ENCODE results near the gene PEX26.
"Not testable (repeated sequence)": the region's sequence is repeated elsewhere in the genome, so short reads cannot be mapped to it uniquely, and the experiment has no call there.

Gene PEX26

DNA sequence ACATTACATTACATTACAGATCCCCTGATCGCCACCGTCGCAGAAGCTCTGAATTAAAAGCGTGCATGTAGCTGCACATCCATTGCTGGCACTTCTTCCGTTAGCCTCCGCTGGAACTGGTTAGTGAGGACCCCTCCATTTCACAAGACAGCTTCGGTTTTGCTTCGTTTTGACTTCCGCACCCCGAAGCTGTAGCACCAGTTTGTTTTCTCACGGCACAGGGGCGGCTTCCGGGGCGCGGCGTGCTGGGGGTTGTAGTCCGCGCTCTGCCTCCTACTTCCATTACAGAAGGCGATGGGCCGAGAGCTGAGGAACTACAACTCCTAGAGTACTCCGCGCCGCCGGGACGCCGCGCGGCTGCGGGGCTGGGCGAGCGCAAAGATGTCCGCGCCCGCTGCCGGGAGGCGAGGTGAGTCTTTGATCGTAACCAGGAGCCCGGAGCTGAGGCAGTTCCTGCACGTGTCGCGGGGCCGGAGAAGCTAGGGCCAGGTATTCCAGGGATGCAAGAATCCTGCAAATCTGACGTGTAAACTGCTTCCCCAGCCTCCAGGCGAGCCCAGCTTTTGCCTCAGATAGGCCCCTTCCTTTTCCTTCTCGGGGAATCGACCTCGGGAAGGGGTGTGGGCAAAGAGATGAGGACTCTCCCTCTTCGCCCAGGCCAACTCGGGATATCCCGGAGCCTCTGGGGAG is at the start of gene PEX26:
Gene PEX26 (plus strand): TSS at position 352 of the 690 bp plus-strand sequence. CDS start 387 bp downstream, outside the sequence.
- DNase-seq (ENCODE audit: low spot score): peak; percentile 92

DNA sequence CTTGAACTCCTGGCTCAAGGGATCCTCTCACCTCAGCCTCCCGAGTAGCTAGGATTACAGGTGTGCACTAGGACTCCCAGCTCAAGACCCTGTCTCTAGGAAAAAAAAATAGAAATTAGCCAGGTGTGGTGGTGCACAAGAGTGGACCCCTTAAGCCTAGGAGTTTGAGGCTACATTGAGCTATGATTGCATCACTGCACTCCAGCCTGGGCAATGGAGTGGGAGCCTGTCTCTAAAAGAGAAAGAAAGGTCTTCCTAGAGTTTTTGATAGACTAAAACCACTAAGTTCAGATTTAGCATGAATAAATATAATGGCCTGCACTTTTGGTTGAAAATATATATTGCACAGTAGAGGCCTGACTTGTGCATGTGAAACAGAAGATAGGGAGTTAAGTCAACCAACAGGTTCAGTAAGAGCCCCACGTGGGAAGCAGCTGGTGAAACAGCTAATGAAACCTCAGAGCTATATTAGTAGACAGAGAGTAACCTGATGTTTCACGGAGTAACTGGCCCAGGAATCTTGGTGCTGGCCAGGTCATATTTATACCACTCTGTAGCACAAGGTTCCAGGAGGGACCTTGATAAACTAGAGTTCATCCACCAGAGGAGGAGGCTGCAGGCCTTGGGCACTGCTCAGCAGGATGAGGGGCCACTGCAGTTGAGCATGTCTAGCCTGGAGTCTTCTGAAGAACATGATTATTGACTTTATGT is 48.8 kb upstream of the PEX26 start:
- no peak for DNase-seq (ENCODE audit: low spot score)

- no peak for DNase-seq (ENCODE audit: low spot score)
These were observed 48.0 kb upstream of the PEX26 start for GRCh38 chr22:18029686-18030267.

- DNase-seq (ENCODE audit: low spot score): no peak
These were observed 45.9 kb upstream of the PEX26 start for GRCh38 chr22:18031695-18032454.

DNA sequence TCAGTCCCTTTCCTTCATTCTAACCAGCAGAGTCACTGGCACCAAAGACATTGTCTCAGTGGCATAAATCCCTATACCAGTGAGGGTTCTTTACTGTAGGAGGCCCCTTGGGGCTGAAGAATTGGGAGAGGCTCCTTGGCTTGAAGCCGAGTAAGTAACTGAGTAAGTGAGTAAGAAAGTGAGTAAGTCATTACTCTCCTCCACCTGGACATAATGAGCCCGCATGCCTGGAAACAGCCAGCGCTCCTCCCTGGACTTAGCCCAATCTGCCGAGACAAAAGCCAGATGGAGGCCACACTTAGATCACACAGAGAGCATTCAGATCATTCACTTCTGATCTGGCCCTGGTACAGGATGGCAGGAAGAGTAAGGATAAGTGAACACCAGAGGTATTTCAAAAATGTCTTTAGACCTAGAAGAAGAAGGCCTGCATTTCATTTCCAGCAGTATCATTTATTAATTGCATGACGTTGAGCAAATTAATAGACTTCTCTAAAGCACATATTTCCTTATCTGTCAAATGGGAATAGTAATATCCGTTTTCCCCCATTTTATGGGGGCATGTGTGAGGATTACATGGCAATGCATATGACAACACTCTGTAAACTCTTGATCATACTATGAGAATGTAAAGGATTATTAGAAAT is 45.2 kb upstream of the PEX26 start:
- DNase-seq (ENCODE audit: low spot score): no peak

GRCh38 chr22:18033204-18033998 is 44.4 kb upstream of the PEX26 start:
- DNase-seq (ENCODE audit: low spot score): no peak

DNA sequence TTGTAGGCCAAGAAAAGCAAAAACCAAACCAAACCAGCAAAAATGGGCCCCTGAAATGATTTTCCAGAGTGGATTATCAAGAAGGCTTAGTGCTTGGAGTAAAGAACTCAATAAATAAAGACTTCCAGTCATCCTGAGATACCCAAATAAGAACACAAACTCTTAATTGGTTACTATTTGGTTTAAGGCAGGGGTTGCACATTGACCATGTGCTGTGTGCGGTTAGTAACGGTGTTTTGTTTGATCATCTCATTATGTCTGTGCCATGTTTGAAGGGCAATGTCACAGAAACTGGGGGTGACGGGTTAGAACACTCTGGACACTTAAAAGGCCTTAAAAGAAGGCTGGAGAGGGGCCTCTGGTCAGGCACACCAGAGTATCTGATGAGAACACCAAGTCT is 43.7 kb upstream of the PEX26 start:
- DNase-seq (ENCODE audit: low spot score): no peak

DNA sequence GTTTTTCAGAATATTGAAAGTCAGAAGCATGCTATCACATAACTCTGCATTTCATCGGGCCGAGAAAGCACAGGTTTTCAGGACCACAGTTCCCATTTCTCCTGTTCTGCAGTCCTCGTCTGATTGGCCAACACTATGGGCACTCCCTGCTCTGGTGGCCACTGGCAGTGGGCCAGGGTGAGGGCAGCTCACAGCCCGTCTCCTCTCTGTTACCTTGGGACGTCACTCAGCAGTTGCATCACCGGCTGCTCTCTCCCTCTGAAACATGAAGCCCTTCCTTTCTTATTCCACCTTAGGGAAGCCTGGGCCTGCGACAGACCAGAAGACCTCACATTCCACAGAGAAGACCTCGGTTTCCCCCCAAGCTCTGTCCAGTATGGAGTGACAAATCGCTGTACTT is 42.0 kb upstream of the PEX26 start:
- DNase-seq (ENCODE audit: low spot score): peak; percentile 72

- not testable (repeated sequence) for DNase-seq (ENCODE audit: low spot score)
These were observed 36.9 kb upstream of the PEX26 start for GRCh38 chr22:18040898-18041297.

DNA sequence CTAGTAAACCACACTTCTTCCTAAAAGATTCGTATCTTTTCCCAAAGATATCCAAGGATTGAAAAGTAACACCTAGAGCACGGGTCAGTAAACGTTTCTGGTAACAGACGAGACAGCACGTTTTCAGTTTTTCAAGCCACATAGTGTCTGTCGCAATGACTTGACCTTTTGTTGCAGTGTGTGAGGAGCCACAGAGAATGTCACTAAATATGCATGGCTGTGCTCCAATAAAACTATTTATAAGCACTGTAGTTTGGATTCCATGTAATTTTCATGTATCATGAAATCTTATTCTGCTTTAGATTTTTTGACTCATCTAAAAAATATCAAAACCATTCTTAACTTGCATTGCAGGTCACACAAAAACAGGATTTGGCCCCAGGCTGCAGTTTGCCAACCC is 35.1 kb upstream of the PEX26 start:
- peak; percentile 52 for DNase-seq (ENCODE audit: low spot score)

- peak; percentile 55 for DNase-seq (ENCODE audit: low spot score)
These were observed 33.1 kb upstream of the PEX26 start for GRCh38 chr22:18044548-18045271.

DNA sequence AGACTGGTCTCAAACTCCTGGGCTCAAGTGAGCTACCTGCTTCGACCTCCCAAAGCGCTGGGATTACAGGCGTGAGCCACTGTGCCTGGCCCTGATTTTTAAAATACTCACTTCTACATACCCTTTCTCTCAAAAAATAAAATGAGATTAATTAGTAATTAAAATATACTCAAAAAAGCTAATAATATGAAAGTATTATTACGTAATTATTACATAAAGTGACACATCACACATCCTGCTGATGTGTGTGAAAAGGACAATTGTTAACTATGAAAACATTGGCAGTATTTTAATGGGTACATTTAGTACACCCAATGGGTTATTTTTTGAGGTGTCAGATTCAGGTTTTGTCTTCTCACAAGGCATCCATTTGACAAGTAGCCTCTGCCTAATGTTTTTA is 32.0 kb upstream of the PEX26 start:
- no peak for DNase-seq (ENCODE audit: low spot score)

- no peak for DNase-seq (ENCODE audit: low spot score)
These were observed 29.7 kb upstream of the PEX26 start for GRCh38 chr22:18048041-18048440.

GRCh38 chr22:18048441-18048898 is 29.3 kb upstream of the PEX26 start:
- DNase-seq (ENCODE audit: low spot score): no peak

DNA sequence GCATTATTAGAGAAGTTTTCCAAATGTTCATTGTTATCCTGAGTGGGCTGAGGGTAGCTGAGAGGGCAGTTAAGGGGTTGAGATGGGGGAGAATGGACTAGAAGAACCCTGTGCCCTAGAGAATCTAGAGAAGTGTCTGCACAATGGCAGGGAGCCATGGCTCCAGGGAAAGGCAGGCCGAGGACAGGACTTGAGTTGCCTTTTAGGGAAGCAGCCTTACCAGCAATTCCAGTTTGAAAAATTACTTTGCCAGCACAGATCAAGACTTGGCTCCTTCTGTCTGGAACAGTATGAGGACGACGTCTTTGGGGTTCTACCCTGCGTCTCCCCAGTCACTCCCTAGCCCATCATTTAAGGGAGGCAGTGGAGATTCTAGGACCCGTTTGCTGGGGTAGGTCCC is 27.7 kb upstream of the PEX26 start:
- DNase-seq (ENCODE audit: low spot score): no peak

- not testable (repeated sequence) for DNase-seq (ENCODE audit: low spot score)
These were observed 26.7 kb upstream of the PEX26 start for GRCh38 chr22:18051113-18051512.

DNA sequence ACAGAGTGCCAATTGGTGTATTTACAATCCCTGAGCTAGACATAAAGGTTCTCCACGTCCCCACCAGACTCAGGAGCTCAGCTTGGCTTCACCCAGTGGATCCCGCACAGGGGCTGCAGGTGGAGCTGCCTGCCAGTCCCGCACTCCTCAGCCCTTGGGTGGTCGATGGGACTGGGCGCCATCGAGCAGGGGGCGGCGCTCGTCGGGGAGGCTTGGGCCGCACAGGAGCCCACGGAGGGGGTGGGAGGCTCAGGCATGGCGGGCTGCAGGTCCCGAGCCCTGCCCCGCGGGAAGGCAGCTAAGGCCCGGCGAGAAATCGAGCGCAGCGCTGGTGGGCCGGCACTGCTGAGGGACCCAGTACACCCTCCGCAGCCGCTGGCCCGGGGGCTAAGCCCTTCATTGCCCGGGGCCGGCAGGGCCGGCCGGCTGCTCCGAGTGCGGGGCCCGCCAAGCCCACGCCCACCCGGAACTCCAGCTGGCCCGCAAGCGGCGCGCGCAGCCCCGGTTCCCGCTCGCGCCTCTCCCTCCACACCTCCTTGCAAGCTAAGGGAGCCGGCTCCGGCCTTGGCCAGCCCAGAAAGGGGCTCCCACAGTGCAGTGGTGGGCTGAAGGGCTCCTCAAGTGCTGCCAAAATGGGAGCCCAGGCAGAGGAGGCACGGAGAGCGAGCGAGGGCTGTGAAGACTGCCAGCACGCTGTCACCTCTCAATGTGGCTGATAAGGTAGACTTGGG is 24.4 kb upstream of the PEX26 start:
- not testable (repeated sequence) for DNase-seq (ENCODE audit: low spot score)

DNA sequence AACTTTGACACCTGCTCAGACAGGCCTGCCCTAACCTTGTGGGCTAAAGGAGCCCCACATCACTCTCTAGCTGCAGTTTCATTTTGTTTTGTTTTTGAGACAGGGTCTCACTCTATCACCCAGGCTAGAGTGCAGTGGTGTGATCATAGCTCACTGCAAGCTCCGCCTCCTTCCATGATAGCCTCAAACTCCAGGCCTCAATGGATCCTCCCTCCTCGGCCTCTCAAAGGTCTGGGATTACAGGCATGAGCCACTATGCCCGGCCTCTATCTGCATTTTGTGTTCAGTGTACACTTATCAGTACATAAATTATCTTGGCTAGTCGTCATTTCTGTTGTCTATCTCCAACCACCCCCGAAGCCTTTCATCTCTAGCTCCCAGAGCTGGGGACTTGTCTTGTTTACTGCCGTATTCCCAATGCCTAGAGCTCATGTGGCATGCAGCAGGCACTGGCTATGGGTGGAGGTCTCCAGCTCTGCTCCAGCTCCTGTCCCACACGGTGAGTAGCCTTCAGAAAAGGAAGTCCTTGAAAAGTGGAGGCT is 22.1 kb upstream of the PEX26 start:
- no peak for DNase-seq (ENCODE audit: low spot score)

DNA sequence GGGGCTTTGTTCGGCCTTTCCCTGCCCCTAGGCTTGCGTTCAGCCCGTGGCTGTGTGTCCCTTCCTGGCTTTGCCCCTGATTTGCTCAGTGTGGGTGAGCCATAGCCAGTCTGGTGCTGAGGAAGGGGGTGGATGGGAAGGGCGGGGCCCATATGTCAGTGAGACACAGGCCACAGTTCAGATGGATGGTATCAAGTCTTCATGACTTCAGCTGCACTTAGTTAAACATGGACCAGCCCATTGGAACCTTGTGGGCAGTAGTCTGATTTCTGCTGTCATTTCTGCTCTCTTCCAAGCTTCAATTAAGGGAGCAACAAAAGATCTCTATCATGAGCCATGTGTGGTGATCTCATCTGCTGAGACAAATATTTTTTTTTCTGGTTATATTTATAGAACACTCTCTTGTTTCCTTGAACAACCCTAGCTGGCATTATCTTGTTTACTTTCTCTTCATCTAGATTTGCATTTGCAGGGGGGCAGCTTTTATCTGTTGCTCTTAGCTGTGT is 21.6 kb upstream of the PEX26 start:
- DNase-seq (ENCODE audit: low spot score): peak; percentile 64
